Measurements from ENCODE around the gene ZG16.
"Not testable (repeated sequence)": the region's sequence is repeated elsewhere in the genome, so short reads cannot be mapped to it uniquely, and the experiment has no call there.

The ZG16 gene

DNA sequence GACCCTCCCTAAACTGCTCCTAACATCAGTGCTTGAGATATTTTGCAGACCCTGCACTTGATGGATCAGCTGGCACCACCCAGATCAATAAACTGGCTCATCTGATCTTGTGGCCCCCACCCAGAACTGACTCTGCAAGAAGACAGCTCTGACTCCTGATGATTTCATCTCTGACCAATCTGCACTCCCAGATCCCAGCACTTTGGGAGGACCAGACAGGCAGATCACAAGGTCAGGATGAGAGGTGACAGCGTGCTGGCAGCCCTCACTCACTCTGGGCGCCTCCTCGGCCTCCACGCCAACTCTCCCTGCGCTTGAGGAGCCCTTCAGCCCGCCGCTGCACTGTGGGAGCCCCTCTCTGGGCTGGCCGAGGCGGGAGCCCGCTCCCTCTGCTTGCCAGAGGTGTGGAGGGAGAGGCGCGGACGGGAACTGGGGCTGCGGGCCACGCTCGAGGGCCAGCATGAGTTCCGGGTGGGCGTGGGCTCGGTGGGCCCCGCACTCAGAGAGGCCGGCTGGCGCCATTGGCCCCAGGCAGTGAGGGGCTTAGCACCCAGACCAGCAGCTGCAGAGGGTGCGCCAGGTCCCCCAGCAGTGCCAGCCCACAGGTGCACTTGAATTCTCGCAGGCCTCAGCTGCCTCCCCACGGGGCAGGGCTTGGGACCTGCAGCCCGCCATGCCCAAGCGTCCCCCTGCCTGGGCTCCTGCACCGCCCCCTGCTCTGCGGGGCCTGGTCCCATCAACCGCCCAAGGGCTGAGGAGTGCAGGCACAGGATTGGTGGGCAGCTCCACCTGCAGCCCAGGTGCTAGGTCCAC is 29.9 kb upstream of the ZG16 start:
- in situ Hi-C loops (cut with MboI; ENCODE audit: low sequenced_read_pairs), result loop anchor here (5.0 kb wide), 1 partner anchor 44 kb away; the partner anchor contains the start of gene KIF22

DNA sequence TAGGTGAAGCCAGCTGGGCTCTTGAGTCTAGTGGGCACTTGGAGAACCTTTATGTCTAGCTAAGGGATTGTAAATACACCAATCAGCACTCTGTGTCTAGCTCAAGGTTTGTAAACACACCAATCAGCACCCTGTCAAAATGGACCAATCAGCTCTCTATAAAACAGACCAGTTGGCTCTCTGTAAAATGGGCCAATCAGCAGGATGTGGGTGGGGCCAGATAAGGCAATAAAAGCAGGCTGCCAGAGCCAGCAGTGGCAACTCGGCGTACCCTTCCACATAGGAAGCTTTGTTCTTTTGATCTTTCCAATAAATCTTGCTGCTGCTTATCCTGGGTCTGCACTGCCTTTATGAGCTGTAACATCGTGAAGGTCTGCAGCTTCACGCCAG is 29.3 kb upstream of the ZG16 start:
- in situ Hi-C loops (cut with MboI; ENCODE audit: low sequenced_read_pairs), result loop anchor here (5.0 kb wide), 1 partner anchor 44 kb away; the partner anchor contains the start of gene KIF22

DNA sequence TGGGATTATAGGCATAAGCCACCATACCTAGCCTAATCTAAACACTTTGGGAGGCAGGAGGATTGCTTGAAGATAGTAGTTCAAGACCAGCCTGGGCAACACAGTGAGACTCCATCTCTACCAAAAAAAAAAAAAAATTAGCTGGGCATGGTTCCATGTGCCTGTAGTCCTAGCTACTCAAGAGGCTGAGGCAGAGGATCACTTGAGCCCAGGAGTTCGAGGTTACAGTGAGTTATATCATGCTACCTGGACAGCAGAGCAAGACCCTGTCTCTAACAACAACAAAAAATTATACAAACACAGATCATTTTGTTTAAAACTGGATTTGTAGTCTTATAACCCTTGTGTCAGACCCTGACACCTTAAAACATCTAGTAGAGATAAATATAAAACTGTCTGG is 24.5 kb upstream of the ZG16 start:
- in situ Hi-C loops (cut with MboI; ENCODE audit: low sequenced_read_pairs), result no loop called here

DNA sequence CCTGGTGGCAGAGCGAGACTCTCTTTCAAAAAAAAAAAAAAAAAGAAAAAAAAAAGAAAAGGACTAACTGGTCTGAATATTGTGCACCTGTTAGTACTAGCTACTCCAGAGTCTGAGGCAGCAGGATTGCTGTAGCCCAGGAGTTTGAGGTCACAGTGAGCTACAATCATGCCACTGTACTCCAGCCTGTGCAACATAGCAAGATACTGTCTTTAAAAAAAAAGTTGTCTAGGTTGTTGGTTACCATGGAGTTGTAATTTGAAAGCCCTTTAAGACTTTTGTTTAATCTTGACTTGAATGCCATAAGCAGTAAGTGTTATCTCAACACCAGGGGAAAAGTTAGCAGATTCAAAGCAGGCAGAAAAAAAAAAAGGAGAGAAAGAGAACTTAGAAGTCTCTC is 21.4 kb upstream of the ZG16 start:
- in situ Hi-C loops (cut with MboI; ENCODE audit: low sequenced_read_pairs), result no loop called here

DNA sequence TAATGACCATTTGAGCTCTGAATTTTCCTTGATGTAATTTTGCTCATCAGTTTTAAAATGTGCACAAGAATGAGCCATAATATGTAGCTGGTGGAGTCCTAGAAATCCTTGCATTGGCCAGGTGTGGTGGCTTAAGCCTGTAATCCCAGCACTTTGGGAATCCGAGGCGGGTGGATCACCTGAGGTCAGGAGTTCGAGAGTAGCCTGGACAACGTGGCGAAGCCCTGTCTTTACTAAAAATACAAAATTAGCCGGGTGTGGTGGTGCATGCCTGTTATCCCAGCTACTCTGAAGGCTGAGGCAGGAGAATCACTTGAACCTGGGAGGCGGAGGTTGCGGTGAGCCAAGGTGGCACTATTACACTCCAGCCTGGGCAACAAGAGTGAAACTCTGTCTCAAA is 21.0 kb upstream of the ZG16 start:
- in situ Hi-C loops (cut with MboI; ENCODE audit: low sequenced_read_pairs), result not testable (repeated sequence)

DNA sequence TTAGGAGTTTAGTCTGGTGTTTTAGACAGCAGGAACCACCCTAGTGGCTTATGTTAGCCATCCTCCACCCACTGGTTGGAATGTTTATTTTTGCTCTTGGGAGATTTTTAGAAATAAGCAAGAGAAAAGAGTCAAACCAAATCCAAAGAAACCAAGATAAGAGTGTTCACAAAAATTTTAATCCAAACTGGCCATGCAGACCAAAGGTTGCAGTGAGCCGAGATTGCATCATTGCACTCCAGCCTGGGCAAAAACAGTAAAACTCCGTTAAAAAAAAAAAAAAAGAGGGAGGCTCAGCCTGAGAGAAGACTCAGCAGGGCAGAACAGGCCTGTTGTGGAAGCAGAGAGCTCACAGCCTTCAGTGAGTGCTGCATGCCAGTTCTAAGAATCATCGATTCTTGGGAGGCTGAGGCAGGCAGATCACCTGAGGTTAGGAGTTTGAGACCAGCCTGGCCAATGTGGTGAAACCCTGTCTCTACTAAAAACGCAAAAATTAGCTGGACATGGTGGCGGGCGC is 20.0 kb upstream of the ZG16 start:
- in situ Hi-C loops (cut with MboI; ENCODE audit: low sequenced_read_pairs), result no loop called here

DNA sequence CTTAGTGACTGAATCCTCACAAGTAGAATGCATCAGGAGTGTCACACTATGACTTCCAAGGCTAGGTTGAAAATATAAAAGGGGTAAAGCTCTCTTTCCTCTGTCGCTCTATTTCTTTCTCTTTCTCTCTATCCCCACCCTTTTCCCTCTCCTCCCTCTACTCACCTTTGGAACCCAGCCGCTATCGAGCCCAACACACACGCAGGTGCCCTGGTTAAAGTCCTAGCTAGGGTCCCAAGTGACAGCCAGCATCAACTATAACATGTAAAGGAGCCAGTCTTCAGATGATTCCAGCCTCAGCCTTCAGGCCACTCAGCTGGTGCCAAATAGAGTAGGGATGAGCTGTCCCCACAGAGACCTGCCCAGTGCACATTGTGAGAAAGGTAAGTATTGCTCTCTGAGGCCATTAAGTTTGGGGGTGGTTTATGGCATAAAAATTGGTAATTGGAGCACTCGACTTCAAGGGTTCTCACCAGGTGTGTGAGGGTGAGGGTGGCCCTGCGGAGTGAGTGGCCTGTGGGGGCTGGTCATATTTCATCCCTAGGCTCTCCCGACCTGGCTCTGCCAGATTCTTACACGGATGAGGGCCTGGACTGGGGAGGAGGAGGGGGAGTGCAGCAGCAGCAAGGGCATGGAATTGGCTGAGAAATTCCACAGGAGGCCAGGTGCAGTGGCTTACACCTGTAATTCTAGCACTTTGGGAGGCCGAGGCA is 17.3 kb upstream of the ZG16 start:
- in situ Hi-C loops (cut with MboI; ENCODE audit: low sequenced_read_pairs), result no loop called here

DNA sequence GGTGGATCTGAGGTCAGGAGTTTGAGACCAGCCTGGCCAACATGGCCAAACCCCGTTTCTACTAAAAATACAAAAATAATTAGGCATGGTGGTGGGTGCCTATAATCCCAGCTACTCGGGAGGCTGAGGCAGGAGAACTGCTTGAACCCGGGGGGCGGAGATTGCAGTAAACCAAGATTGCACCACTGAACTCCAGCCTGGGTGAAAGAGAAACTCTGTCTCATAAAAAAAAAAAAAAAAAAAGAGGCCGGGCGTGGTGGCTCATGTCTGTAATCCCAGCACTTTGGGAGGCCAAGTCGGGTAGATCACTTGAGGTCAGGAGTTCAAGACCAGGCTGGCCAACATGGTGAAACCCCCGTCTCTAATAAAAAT is 16.8 kb upstream of the ZG16 start:
- in situ Hi-C loops (cut with MboI; ENCODE audit: low sequenced_read_pairs), result not testable (repeated sequence)

DNA sequence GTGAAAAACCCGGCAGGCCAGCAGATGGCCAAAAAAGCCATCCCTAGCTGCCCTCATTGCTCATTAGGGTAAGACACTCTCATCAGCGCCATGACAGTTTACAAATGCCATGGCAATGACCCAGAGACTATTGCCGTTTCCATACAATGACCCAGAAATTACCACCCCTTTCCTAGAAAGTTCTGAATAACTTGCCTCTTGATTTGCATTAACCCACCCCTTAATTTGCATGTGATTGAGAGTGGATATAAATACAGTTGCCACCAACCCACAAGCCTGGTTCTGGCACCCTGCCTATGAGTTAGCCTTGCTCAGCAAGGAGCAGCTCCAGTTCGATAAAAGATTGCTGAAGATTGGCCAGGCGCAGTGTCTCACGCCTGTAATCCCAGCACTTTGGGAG is 16.2 kb upstream of the ZG16 start:
- in situ Hi-C loops (cut with MboI; ENCODE audit: low sequenced_read_pairs), result no loop called here

DNA sequence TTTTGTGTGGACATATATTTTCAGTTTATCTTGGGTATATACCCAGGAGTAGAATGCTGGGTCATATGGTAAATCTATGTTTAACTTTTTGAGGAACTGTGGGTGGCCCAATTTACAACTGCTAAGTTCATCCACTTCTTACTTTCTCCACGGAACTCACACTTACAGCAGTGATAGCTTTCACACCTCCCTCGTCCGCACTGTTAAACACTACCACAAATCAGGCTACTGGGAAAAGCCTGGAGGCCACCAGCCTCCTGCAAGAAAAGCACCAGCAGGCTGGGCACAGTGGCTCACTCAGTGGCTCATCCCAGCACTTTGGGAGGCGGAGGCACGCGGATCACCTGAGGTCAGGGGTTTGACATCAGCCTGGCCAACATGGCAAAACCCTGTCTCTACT is 14.7 kb upstream of the ZG16 start:
- in situ Hi-C loops (cut with MboI; ENCODE audit: low sequenced_read_pairs), result no loop called here

DNA sequence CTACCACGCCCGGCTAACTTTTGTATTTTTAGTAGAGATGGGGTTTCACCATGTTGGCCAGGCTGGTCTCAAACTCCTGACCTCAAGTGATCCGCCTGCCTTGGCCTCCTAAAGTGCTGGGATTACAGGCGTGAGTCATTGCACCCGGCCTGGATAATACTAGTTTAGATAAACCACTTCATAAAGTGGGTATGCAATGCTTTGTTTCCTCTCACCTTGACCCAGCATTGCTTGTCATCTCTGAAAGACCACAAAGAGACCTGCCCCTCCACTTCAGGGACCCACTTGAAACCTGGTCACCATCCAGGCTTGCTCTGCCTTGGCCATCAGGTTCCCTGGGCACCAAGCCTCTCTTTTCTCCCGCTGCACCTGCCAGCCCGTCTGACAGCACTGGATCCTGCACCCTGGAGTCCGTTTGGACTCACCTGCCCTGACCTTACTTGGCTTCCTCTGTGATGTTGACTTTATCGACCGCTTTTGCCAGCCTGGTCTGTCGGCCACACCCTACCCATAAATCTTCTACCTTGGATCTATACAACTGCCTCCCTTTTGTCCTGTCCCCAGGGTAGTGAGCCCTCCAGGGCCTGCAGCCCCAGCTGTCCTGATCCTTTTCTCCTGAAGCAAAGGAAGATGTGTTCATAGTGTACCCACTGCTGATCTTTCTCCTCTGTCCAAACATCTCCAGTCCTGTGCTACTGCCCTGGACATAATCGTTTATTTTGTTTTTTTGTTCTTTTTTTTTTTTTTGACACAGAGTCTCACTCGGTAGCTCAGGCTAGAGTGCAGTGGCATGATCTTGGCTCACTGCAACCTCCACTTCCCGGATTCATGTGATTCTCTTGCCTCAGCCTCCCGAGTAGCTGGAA is 12.7 kb upstream of the ZG16 start:
- in situ Hi-C loops (cut with MboI; ENCODE audit: low sequenced_read_pairs), result no loop called here

DNA sequence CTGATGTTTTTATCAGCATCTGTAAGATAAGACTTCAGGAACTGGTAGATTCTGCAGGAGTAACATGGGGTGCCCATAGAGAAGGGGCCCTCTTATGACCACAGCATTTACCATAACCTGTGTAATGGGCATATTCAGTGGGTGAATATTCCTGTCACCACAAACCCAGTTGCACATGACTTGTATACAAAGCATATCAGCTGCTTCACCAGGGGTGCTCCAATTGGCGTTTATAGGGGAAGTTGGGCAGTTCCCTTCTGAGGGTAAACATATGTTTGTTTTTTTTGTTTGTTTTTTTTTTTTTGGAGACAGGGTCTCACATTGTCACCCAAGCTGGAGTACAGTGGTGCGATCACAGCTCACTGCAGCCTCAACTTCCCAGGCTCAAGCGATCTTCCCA is 11.5 kb upstream of the ZG16 start:
- in situ Hi-C loops (cut with MboI; ENCODE audit: low sequenced_read_pairs), result no loop called here

DNA sequence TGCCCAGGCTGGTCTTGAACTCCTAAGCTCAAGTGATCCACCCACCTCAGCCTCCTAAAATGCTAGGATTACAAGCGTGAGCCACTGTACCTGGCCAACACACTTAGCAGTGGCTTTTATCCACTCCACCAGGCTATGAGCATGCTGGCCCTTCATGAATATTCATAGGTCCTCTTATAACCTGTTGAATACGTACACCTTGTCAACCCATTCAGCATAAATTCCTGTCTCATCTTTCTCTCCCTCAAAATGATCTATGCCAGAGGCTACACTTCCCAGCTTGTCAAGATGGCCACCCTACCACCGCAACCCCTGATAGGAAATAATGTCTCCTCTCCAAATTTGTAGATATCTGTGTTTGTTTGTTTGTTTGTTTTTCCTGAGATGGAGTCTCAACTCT is 11.0 kb upstream of the ZG16 start:
- in situ Hi-C loops (cut with MboI; ENCODE audit: low sequenced_read_pairs), result no loop called here

DNA sequence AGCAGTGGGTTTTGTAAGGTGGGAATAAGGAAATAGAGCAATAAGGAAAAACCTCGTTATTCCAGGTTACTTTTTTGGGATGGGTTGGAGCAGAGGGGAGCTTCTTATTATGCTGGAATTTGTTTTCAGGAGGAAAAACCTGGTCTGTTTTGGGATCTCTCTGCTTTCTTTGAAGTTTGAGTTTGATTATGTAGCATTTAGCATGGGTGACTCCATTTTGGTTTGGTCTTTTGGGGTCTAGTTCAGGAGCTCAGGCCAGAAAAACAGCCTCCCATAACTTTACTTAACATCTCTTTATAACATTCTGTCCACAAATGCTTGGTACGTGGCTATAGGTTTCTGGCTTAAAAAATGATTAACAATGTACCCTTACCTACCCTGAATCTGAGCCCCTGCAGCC is 8.5 kb upstream of the ZG16 start:
- in situ Hi-C loops (cut with MboI; ENCODE audit: low sequenced_read_pairs), result no loop called here

DNA sequence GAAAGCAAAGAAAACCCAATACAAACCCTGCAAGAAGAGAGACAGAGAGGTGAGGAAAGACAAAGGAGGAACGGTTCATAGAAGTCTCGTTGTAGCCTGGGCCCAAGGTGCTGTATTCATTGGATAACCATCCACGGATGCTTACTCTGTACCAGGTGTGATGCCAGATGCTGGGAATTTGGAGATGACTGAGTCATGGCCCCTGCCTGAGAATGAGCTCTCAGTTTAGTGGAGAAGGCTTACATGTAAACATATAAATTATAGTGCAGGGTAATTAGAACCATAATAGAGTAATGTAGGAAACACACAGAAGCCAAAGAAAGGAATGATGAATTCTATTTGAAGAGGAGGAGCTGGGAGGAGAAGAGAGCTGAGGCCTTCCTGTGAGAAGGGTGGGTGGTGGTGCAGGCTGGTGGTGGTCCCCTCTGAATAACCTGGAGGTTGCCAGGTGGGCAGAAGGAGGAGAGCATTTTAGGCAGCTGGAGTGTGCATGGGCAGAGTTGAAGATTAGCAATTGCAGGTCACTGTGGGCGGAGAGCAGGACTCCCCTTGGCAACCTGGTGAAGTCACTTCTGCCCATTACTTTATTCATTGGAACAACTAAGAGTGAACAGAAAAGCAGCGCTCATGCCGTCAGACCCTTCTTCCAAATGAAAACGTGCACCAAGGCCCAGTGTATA is 7.7 kb upstream of the ZG16 start:
- in situ Hi-C loops (cut with MboI; ENCODE audit: low sequenced_read_pairs), result no loop called here

DNA sequence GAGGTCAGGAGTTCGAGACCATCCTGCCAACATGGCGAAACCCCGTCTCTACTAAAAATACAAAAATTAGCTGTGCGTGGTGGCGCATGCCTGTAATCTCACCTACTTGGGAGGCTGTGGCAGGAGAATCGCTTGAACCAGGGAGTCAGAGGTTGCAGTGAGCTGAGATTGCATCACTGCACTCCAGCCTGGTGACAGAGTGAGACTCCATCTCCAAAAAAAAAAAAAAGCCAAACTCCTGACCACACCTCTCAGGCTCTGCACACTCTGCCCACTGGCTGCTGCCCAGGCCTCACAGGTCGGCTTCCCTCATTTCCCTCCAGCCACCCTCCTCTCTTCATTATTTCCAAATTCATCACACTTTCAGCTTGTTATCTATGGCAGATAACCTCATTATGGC is 5.7 kb upstream of the ZG16 start:
- in situ Hi-C loops (cut with MboI; ENCODE audit: low sequenced_read_pairs), result not testable (repeated sequence)

DNA sequence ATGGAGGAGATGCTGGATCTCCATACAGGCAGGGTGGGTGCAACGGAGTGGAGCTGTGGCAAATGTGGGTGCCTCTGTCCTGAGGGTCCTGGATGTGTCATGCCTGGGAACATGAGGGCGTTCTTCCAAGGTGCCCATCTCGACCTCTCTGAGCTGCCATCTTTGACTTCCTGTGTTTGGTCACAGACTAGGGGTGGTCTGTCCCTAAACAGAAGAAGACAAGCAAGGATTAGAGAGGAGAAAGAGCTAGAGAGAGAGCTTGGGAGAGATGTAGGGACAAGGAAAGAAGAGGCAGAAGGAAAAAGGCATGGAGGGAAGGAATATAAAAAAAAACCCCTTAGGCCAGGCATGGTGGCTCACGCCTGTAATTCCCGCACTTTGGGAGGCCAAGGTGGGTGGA is 3.3 kb upstream of the ZG16 start:
- in situ Hi-C loops (cut with MboI; ENCODE audit: low sequenced_read_pairs), result no loop called here

DNA sequence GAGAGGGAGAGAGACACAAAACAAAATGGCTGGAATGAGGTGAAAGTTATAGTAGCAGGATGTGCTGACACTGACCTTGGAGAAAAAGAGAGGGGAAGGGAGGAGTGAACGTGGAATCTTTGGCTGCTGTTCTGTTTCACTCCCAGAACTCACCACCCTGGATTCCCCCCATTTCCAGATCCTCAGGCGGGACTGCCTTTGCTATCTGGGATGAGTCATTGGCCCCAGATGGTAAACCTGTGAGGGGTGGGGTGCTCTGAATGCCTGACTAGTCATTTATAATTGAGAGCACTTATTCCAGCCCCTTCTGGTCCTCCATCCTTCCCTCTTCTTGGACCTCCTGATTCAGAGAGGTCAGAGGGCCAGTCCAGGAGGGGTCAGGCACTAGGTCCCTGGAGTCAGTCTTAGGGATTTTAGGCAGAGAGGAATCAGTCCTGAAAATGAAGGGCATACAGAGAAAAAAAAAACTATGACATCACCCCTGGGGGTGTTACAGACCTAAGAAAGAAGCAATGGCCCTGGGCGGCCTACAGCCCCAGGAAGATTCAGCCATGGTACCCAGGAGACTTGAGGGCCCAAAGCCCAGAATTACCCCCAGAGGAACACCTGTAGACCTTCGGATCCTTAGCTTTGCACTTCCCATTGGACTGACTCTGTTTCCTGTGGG is 2.2 kb upstream of the ZG16 start:
- in situ Hi-C loops (cut with MboI; ENCODE audit: low sequenced_read_pairs), result no loop called here

DNA sequence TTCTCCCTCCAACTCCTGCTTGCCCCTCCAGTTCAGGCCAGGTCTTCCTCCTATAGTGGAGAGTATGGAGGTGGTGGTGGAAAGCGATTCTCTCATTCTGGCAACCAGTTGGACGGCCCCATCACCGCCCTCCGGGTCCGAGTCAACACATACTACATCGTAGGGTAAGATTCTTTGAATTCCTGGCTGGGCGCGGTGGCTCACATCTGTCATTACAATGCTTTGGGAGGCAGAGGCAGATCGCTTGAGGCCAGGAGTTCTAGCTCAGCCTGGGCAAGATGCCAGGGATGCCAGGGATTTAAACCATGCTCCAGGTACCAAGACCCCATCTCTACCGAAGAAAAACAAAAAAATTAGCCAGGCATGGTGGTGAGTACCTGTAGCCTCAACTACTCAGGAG is 1.4 kb downstream of the ZG16 start:
- in situ Hi-C loops (cut with MboI; ENCODE audit: low sequenced_read_pairs), result no loop called here

All from HL-60/S4 (cell line).